Measurements from ENCODE around the gene DGKG.

DNA sequence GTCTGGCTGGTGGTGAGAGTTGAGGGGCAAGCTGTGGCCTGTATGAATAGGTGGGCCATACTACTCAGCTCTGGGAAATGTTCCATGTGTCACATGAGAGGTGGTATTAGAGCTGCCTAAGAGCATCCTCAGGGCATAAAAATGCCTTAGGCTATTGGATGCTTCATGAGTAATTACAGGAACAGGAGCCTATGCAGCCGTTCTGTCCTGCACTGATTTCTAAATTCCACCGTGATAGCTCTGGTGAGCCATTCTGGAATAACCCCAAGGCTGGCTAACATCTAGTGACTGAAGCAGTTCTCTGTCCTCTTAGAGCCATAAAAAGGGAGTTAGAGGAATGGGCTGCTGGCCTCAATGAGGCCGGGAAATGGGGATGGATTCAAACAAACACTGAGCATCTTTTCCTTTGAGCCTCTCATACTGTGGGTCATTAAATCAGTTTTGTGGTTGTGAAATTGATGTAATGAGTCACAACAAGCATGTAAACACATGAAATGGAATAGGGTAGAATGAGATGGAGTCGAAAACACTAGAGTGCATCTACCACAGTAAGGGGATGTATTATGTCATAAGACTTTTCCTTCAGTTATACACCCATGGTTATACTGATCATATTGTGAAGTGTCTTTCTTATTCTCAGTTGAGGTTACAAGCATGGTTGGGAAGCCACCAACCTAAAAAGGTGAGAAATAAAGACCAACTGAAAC, 41.0 kb downstream of the DGKG start:
- TF ChIP-seq CTCF (IDR thresholded peaks at IDR 0.05) (no peak), POLR2A (IDR thresholded peaks at IDR 0.05) (no peak)
